OCI-LY1 (cell line): ENCODE results near the gene TMTC3.

Experiments used
- H2AFZ ChIP-seq: fragments of 200-600 bp; sonication (generic), shearing (Covaris generic); 2 replicates; pipeline ENCODE4 v1.6.0; 2014; ENCODE audit warnings: antibody characterized with exemption, mild to moderate bottlenecking, low read length
- H3F3A ChIP-seq: fragments of 200-600 bp; sonication (generic), shearing (Covaris generic); 2 replicates; pipeline ENCODE4 v1.6.0; 2014; ENCODE audit warnings: mild to moderate bottlenecking, antibody characterized with exemption, low read length, moderate library complexity; ENCODE audit not compliant: insufficient read depth
- H3K27ac ChIP-seq: fragments of 200-600 bp; sonication (generic); 2 replicates; pipeline ENCODE4 v1.5.1; 2014; ENCODE audit warnings: low read length, mixed run types, mild to moderate bottlenecking, low read depth; ENCODE audit not compliant: poor library complexity, severe bottlenecking
- H3K27me3 ChIP-seq: fragments of 200-600 bp; sonication (generic); 2 replicates; pipeline ENCODE4 v1.6.0; 2014; ENCODE audit warnings: antibody characterized with exemption, mild to moderate bottlenecking, low read length, moderate library complexity; ENCODE audit not compliant: insufficient read depth
- H3K36me3 ChIP-seq: fragments of 200-600 bp; sonication (generic); 2 replicates; pipeline ENCODE4 v1.6.1; 2014; ENCODE audit warnings: mild to moderate bottlenecking, antibody characterized with exemption, low read length, moderate library complexity, mixed read lengths; ENCODE audit not compliant: insufficient read depth
- H3K4me1 ChIP-seq: fragments of 200-600 bp; sonication (generic); 2 replicates; pipeline ENCODE4 v1.5.1; 2014; ENCODE audit warnings: mild to moderate bottlenecking, low read length, moderate library complexity; ENCODE audit not compliant: insufficient read depth, severe bottlenecking
- H3K4me2 ChIP-seq: fragments of 200-600 bp; sonication (generic), shearing (Covaris generic); 2 replicates; pipeline ENCODE4 v1.6.1; 2014; ENCODE audit warnings: low read length
- H3K4me3 ChIP-seq: fragments of 200-600 bp; sonication (generic); 2 replicates; pipeline ENCODE4 v1.5.1; 2014; ENCODE audit warnings: low read length, low read depth, mild to moderate bottlenecking, mixed read lengths; ENCODE audit not compliant: poor library complexity, severe bottlenecking
- H3K79me2 ChIP-seq: fragments of 200-600 bp; shearing (Covaris generic); 2 replicates; pipeline ENCODE4 v1.6.1; 2016; ENCODE audit warnings: mixed run types, low read length, mixed read lengths; ENCODE audit not compliant: insufficient read depth
- H3K9ac ChIP-seq: fragments of 200-600 bp; sonication (generic), shearing (Covaris generic); 2 replicates; pipeline ENCODE4 v1.6.1; 2014; ENCODE audit warnings: mild to moderate bottlenecking, low read length, mixed read lengths
- H3K9me2 ChIP-seq: fragments of 200-600 bp; sonication (generic), shearing (Covaris generic); 2 replicates; pipeline ENCODE4 v1.6.1; 2014; ENCODE audit warnings: low read depth, mild to moderate bottlenecking, low read length, mixed read lengths
- H3K9me3 ChIP-seq: fragments of 200-600 bp; shearing (Covaris generic); 2 replicates; pipeline ENCODE4 v1.6.1; 2014; ENCODE audit warnings: low read length, mixed read lengths
- H4K20me1 ChIP-seq: fragments of 200-600 bp; sonication (generic), shearing (Covaris generic); 2 replicates; pipeline ENCODE4 v1.6.0; 2016; ENCODE audit warnings: mild to moderate bottlenecking, low read length; ENCODE audit not compliant: insufficient read depth
- CTCF ChIP-seq: fragments of 200-600 bp; sonication (generic), shearing (Covaris generic); IDR thresholded peaks from 2 replicates; pipeline ENCODE4 v1.5.1; 2017; ENCODE audit warnings: mild to moderate bottlenecking, antibody characterized with exemption, low read length, moderate library complexity, mixed read lengths
- EZH2 ChIP-seq: fragments of 200-600 bp; sonication (generic), shearing (Covaris generic); IDR thresholded peaks from 2 replicates; pipeline ENCODE4 v1.8.0; 2017; ENCODE audit warnings: borderline replicate concordance, mixed run types, mild to moderate bottlenecking, antibody characterized with exemption, low read length, moderate library complexity, mixed read lengths

The TMTC3 gene

GRCh38 chr12:88142610-88142991, 494 bp downstream of the TMTC3 start:
- peak overlapping the region; percentile 92 for H3K4me2 ChIP-seq
- H3K27ac ChIP-seq: peak overlapping the region; percentile 21
- no peaks in the 10 kb centered on the region for H3K9me3 ChIP-seq
- H3K9me2 ChIP-seq: no peaks in the 10 kb centered on the region
- TF ChIP-seq EZH2 (no peak), CTCF (no peak)
- H3K27me3 ChIP-seq: no peaks in the 10 kb centered on the region
- H3K4me3 ChIP-seq: peak overlapping the region; percentile 73
- peaks cover 11% of the 10 kb centered on the region for H3K79me2 ChIP-seq
- H2AFZ ChIP-seq: peak overlapping the region; percentile 39
- peaks cover 44% of the 10 kb centered on the region for H3K4me1 ChIP-seq
- peak overlapping the region; percentile 73 for H3K9ac ChIP-seq
- H4K20me1 ChIP-seq: peaks cover 1% of the 10 kb centered on the region; the same call in 1 of the 2 replicates
- no peaks in the 10 kb centered on the region for H3F3A ChIP-seq
- 0 out of 2 replicates have a peak, but pooled peaks cover 10% of the 10 kb centered on the region for H3K36me3 ChIP-seq

DNA sequence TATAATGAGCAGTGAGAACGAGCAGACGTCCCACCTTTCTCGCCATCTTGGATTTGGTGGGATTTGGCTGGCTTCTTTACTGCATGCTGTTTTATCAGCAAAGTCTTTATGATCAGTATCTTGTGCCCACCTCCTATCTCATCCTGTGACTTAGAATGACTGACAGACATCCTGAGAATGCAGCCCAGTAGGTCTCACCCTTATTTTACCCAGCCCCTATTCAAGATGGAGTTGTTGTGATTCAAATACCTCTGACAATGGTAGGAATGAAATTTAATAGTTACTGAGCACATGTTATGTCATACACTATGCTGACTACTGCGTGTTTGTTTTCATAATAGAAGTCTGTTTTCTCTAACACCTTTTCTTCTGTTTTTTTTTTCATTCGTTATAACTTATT, 1.9 kb downstream of the TMTC3 start:
- no peak overlapping the region for H3K4me3 ChIP-seq
- no peak overlapping the region for H2AFZ ChIP-seq
- H3K36me3 ChIP-seq: no peaks in the 10 kb centered on the region
- no peaks in the 10 kb centered on the region for H3K9me2 ChIP-seq
- H3F3A ChIP-seq: no peaks in the 10 kb centered on the region
- H3K27ac ChIP-seq: no peak overlapping the region
- H3K27me3 ChIP-seq: no peaks in the 10 kb centered on the region
- H3K4me2 ChIP-seq: peak overlapping the region; percentile 36
- H3K9me3 ChIP-seq: no peaks in the 10 kb centered on the region
- peaks cover 11% of the 10 kb centered on the region for H3K79me2 ChIP-seq
- H4K20me1 ChIP-seq: peaks cover 3% of the 10 kb centered on the region; the same call in 1 of the 2 replicates
- TF ChIP-seq CTCF (no peak), EZH2 (no peak)
- peaks cover 44% of the 10 kb centered on the region for H3K4me1 ChIP-seq
- no peak overlapping the region for H3K9ac ChIP-seq

DNA sequence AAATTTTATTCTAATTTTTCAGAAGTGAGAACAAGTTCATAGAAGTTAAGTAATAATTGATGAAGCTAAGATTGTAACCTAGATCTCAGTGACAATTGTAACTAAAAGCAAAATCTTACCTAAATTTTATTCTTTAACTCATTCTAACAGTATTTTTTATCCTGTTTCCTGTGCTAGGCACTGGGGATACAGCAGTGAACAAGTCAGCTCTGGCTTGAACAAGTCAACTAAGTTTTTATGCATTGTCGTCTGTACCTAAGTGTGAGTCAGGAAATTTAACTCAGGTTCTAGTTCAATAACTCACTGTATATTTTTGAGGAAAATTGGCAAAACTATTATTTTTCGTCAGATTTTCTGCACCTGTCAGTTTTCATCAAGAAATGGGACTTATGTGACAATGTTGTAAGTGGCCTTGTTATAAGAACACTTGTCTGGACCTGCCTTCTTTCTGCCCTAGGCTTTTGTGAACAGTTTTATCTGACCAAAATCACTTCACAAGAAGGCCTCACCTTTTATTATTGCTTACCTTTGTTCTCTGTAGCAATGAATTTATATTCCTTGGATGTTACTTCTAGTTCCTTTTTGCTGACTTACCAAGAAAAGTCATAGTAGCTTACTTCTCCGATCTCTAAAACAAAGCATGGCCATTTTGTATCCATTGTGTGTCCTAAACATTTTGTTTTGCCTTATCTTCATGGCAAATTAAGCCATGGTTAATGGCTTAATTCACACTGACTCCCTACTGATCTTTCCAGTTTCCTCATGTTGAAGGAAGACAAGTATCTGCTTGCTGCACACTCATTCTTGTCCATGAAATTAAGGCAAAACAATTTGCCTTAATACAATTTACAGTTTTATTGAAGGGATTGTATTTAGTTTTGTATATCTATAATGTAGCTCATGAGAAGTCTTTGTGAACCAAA, 2.7 kb downstream of the TMTC3 start:
- peaks cover 11% of the 10 kb centered on the region for H3K79me2 ChIP-seq
- TF ChIP-seq CTCF: no peak
- no peak for TF ChIP-seq EZH2
- peaks cover 3% of the 10 kb centered on the region; the same call in 1 of the 2 replicates for H4K20me1 ChIP-seq
- peaks cover 44% of the 10 kb centered on the region for H3K4me1 ChIP-seq
- H2AFZ ChIP-seq: no peak overlapping the region
- H3F3A ChIP-seq: no peaks in the 10 kb centered on the region
- no peak overlapping the region for H3K4me3 ChIP-seq
- no peak overlapping the region for H3K9ac ChIP-seq
- H3K36me3 ChIP-seq: no peaks in the 10 kb centered on the region
- no peaks in the 10 kb centered on the region for H3K27me3 ChIP-seq
- H3K4me2 ChIP-seq: peak overlapping the region; percentile 36; the same call in 1 of the 2 replicates
- no peak overlapping the region for H3K27ac ChIP-seq
- no peaks in the 10 kb centered on the region for H3K9me2 ChIP-seq
- no peaks in the 10 kb centered on the region for H3K9me3 ChIP-seq
